Ascending aorta (tissue), 2 donors: ENCODE measurements around the gene CDYL2. TPM values are rescaled to one million over a fixed set of nuclear protein-coding genes. Genes with fewer than 3 reads are reported as not detected.

Source experiments
- DNase-seq, 2 donors: peaks; one replicate each; pipeline ENCODE4 v3.0.0-alpha.2; 2019; ENCODE audit warnings: low spot score in 2 of 2
- H3K27ac ChIP-seq, 2 donors: fragments of 200-600 bp; sonication (generic); one replicate each; pipeline ENCODE4 v1.5.1; 2016 to 2017; ENCODE audit warnings: mild to moderate bottlenecking in 1 of 2
- H3K27me3 ChIP-seq: fragments of 200-600 bp; sonication (generic); one replicate; pipeline ENCODE4 v1.5.1; 2017
- H3K36me3 ChIP-seq, 2 donors: fragments of 200-600 bp; sonication (generic); one replicate each; pipeline ENCODE4 v1.5.1; 2016
- H3K4me1 ChIP-seq, 2 donors: fragments of 200-600 bp; sonication (generic); one replicate each; pipeline ENCODE4 v1.5.1; 2016 to 2017; ENCODE audit warnings: mild to moderate bottlenecking in 1 of 2
- H3K4me3 ChIP-seq, 2 donors: fragments of 200-600 bp; sonication (generic); one replicate each; pipeline ENCODE4 v1.5.1; 2016 to 2017; ENCODE audit warnings: mild to moderate bottlenecking in 1 of 2
- H3K9me3 ChIP-seq, 2 donors: fragments of 200-600 bp; sonication (generic); one replicate each; pipeline ENCODE4 v1.5.1; 2016
- CTCF ChIP-seq, 3 experiments: fragments of 200-600 bp in 2 of 3; fragments of 450-650 bp in 1 of 3; sonication (generic) in 2 of 3; IDR thresholded peaks; one replicate each; pipeline ENCODE4 v1.5.1; 2016 to 2019; ENCODE audit warnings: antibody characterized with exemption in 3 of 3, mild to moderate bottlenecking in 1 of 3, moderate library complexity in 1 of 3
- intact Hi-C: fragments of 100-400 bp; cut with DNase I; formaldehyde crosslinking; loops from one replicate; pipeline ENCODE4 v1.15.1; 2023
- total RNA-seq: library from RNA; depleted of rRNA; stranded (reverse); fragments of >200 nt; gene quantifications from one replicate; pipeline ENCODE4 v1.1.0, GENCODE V29; 2016

The CDYL2 gene
- total RNA-seq, 1 donor from 2014 or later, result 5.0 TPM

- Histone ChIP-seq H3K27me3 (no peaks in the 10 kb centered on the region), H3K27ac (no peak overlapping the region), H3K36me3 (no peaks in the 10 kb centered on the region), H3K9me3 (peaks cover 0 to 35% of the 10 kb centered on the region in 2 donors), H3K4me3 (no peak overlapping the region), H3K4me1 (no peaks in the 10 kb centered on the region)
- TF ChIP-seq CTCF (IDR thresholded peaks at IDR 0.05), result no peak
- DNase-seq, result no peak
- intact Hi-C loops, result no loop called here
These were observed 37.6 kb downstream of the CDYL2 start for GRCh38 chr16:80766798-80767197.

GRCh38 chr16:80759419-80760162, 44.8 kb downstream of the CDYL2 start:
- Histone ChIP-seq H3K4me3 (no peak overlapping the region), H3K36me3 (no peaks in the 10 kb centered on the region), H3K9me3 (peaks cover 0 to 3% of the 10 kb centered on the region in 2 donors), H3K4me1 (no peaks in the 10 kb centered on the region), H3K27ac (no peak overlapping the region), H3K27me3 (no peaks in the 10 kb centered on the region)
- no peak for DNase-seq
- intact Hi-C loops, result no loop called here
- TF ChIP-seq CTCF (IDR thresholded peaks at IDR 0.05), result no peak

DNA sequence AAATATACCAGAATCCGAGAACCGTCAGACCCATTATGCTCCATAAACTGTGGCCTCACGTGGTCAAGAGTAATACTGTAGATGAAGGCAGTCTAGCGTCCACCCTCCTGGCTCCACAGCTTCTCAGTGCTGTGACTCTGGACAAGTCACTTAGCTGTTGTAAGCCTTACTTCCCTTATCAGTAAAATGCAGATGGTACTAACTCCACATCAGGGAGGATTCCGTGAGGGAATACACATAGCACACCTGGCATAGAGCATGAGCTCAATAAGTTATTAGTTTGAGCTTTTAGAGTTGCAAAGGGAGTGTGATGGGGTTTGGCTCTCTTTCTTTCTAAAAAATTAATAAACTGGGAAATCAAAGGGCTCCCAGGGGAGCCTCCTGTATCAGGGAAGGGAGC, 49.9 kb downstream of the CDYL2 start:
- no peak for DNase-seq
- Histone ChIP-seq H3K27ac (no peak overlapping the region), H3K9me3 (no peaks in the 10 kb centered on the region), H3K4me3 (no peak overlapping the region), H3K27me3 (no peaks in the 10 kb centered on the region), H3K36me3 (no peaks in the 10 kb centered on the region), H3K4me1 (peaks cover 0 to 3% of the 10 kb centered on the region in 2 donors)
- intact Hi-C loops, result no loop called here
- TF ChIP-seq CTCF (IDR thresholded peaks at IDR 0.05), result no peak

DNA sequence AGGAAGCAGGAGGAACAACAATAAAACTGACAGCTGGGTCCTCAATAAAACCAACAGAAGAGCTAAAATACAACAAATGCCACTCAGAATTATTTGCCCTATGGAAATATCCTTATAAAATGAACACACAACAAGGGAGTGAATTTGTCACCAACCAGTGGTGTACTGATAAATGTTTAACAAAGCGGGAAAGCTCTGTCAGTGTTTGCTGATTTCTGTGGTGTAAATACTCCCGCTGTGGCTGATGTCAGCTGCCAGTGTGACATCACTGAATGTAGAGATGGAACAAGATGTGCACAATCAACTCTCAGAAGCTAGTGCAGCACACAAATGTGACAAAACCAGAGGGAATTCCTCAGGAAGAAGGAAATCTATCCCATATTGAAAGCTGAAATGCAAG, 51.9 kb downstream of the CDYL2 start:
- no peaks in the 10 kb centered on the region for H3K9me3 ChIP-seq
- H3K36me3 ChIP-seq, result no peaks in the 10 kb centered on the region
- intact Hi-C loops, result no loop called here
- H3K27me3 ChIP-seq, result no peaks in the 10 kb centered on the region
- no peak for DNase-seq
- H3K4me3 ChIP-seq, result no peak overlapping the region
- no peak for TF ChIP-seq CTCF (IDR thresholded peaks at IDR 0.05)
- no peak overlapping the region for H3K27ac ChIP-seq
- H3K4me1 ChIP-seq, result peaks cover 0 to 3% of the 10 kb centered on the region in 2 donors

- no peak overlapping the region for H3K4me3 ChIP-seq
- H3K27me3 ChIP-seq, result no peaks in the 10 kb centered on the region
- DNase-seq, result no peak
- intact Hi-C loops, result no loop called here
- no peak overlapping the region for H3K27ac ChIP-seq
- no peaks in the 10 kb centered on the region for H3K9me3 ChIP-seq
- peaks cover 0 to 3% of the 10 kb centered on the region in 2 donors for H3K4me1 ChIP-seq
- H3K36me3 ChIP-seq, result no peaks in the 10 kb centered on the region
- TF ChIP-seq CTCF (IDR thresholded peaks at IDR 0.05), result no peak
These were observed 53.2 kb downstream of the CDYL2 start for GRCh38 chr16:80751167-80751566.
